ENCODE measurements around the gene ACTR10. TPM values are rescaled to one million over a fixed set of nuclear protein-coding genes. Genes with fewer than 3 reads are reported as not detected.

The ACTR10 gene
- 100 to 1,000 TPM; 103 to 115 (median 104) TPM for polyA plus RNA-seq (ENCODE audit: insufficient read length in 3 of 3)

DNA sequence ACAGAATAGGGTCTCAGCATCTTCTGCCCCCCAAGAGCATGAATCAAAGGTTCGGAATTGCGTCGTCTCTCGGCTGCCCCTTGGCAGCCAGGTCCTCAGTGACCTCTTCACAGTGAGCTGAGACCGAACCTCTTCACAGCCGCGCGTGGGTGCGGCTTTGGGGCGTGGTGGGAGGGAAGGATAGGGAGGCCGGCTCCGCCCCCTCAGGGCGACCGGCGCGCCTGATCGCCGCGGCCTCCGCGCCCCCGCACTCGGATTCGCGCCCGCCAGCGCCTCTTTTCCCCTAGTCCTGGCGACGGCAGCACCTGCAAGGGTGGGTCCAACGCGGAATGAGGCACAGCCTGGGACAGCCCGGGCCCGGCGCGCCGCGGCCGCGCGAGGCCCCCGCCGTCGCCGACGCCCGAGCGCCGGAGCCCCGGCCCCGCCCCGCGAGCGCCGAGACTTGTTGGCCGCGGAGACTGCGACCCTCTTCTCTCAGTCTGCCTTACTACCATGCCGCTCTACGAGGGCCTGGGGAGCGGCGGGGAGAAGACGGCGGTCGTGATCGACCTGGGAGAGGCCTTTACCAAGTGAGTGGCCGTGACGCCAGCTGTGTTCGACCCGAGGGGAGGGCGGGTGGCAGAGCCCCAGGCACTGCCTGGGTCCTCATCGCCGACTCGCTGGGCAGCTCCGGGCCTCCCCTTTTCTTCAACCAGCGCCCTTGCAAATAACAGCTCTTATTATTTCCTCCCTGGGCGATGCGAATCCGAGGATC is at the start of gene ACTR10:
ACTR10 (plus strand) TSS at position 424 of the 754 bp plus-strand sequence; CDS start at position 493, 69 bp downstream.
- peak; percentile 67 to 74 (median 73) for DNase-seq (ENCODE audit: low read depth in 3 of 3, low spot score in 2 of 3)

DNA sequence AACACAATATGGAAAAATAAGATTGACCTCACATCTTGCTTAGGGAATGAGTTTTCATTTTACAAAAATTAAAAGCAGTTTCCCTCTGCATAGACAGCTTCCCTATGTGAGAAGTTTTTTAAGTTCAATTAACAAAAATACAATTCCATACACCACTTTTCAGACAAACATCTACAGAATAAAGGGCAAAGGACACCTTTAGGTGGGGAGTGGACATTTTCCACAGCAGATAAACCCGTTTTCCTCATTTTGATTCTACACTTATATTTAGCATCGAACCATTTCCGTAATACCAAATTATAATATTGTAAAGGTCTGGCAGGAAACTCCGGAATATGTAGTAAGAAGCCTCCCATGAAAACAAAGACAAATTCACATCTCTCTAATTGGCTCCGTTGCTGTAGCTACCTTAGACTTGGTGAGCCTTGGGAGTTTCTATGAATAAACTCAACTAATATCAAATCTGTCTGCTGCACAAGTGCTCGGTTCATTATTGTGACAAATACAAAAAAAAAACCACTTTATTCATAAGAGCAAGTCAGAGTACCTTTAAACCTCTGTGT is 49.6 kb upstream of the ACTR10 start:
- no peak for DNase-seq (ENCODE audit: low read depth in 3 of 3, low spot score in 2 of 3)

DNA sequence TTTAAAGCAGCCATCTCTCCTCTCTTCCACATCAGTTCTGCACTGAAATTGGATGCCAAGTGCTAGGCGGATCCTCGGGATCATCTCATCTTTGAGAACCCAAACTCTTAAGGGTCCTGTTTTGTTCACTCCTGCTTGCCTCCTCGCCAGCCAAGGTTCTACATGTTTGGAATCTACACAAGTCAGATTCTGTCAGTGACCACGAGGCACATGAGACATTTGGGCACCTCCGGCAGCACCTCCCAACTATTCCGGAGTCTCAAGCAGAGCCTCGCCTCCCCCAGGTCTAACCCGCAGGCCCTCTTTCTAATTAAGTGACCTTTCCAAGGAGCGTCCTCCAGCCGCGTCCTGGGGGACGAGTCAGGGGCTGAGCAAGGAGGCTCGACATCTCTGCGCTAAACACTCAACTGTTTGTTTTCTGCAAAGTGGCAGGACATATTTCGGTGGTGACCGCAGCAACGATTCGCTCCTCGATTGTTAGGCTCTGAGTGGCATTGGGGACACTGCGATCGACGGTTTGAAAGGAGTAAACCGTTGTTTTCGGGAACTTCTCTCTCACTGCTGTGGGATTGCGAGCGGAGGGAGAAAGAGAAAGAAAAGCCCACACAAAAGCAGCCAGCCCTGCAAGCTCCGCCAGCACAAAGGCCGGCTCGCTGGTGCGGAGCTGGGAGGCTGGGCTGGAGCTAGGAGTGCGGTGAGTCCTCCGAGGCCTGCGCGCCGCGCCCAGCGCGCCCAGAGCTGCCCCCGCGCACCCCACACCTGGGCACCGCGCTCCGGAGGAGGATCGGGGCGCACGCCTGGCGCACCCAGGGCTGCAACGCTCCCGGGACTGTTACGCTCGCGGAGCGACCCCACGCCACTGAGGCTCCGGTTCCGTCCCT is 48.6 kb upstream of the ACTR10 start:
- DNase-seq (ENCODE audit: low read depth in 3 of 3, low spot score in 2 of 3): peak in 2 of 3 donors; percentile 51 to 56

DNA sequence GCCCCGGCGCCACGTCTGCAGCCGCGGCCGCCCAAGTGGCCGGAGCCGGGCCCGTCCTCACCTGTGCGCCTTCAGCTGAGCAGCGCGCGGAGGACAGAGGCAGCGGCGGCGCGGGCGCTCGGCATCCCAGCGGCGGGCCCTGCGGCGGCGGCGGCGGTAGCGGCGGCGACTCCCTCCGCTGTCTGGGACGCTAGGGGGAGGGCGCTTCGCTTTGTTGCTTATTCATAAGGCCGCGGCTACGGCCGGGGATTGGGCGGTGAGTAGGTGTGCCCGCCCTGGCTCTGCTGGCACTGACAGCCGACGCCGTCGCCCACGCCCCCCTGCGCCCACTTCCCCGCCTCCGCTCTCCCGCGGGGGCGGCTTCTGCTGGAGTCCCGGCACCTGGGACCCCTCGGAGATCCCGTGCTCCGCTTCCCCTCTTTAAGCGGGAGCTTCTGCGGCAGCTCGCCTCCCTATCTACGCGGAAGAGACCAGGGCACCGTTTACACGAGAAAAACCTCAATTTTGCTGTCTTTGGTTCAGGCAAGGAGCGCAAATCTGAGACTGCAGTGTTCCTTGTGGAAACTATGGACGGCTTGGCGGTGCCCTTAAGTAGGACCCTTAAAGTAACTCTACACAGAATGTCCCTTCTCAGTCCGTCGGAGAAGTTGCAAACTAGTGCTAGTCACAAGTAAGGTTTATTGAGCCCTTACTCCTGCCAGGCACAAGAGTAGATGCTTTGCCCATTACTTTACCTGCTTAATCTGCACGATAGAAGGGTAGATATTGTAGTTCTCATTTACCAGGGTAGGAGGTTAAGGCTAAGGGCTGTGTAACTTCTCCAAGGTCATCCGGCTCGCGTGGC is 47.7 kb upstream of the ACTR10 start, which contains the start of gene ARMH4:
ARMH4 (minus strand) TSS at position 200 of the 844 bp plus-strand sequence. CDS start 12,855 bp downstream, outside the sequence.
- peak in 2 of 3 donors; percentile 57 to 80 for DNase-seq (ENCODE audit: low read depth in 3 of 3, low spot score in 2 of 3)

DNA sequence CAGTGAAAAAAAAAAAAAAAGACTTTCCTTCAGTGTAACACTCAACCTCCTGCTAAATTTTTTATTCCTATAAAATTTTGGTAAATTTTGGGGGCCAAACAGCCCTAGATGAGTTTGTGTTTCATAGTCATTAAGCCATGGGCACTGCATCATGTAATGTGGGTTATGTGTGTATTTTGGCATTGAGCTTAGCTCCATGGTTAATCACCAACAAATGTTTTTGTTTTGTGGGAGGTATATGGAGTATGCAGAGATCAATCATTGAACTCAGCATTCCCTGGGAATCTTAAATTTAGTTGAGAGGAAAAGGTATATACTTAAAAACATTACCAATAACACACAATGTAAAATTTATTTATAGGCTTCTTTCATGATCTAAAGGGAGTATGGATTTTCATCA is 39.4 kb upstream of the ACTR10 start:
- DNase-seq (ENCODE audit: low read depth in 3 of 3, low spot score in 2 of 3): no peak

DNA sequence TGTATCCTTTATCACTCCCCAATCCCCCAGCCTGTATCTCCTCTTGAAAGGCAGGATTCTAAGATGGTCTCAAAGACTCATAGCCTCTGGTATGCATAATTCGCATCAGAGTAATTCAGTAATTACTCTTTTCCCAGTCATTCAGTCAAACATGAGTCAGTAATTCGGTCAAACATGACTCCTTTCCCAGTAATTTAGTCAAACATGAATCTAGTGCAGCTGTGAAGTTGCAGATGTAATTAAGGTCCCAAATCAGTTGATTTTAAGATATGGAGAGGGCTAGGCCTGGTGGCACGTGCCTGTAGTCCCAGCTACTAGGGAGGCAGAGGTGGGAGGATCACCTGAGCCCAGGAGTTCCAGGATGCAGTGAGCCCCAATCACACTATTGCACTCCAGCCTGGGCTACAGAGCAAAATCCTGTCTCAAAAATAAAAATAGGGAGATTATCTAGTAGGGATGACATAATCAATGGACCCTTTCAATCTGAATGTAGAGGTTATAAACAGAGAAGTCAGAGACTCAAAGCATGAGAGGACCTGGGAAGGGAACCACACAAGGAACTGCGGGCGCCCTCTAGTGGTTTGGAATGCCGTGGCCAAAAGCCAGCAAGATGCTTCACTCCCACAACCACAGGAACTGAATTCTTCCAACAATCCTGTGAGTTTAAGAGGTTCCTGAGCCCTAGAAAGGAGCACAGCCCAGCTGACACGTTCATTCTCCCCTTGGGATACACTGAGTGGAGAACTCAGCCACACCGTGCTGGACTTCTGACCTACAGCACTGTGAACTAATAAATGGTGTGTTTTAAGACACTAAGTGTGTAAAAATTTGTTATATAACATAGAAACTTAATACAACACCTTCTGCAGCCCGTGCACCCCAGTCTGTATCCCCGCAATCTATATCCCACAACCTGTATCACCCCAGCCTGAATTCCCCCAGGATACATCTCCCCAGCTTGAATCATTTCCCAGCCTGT is 33.7 kb upstream of the ACTR10 start:
- DNase-seq (ENCODE audit: low read depth in 3 of 3, low spot score in 2 of 3): peak in 2 of 3 donors; percentile 41 to 74

DNA sequence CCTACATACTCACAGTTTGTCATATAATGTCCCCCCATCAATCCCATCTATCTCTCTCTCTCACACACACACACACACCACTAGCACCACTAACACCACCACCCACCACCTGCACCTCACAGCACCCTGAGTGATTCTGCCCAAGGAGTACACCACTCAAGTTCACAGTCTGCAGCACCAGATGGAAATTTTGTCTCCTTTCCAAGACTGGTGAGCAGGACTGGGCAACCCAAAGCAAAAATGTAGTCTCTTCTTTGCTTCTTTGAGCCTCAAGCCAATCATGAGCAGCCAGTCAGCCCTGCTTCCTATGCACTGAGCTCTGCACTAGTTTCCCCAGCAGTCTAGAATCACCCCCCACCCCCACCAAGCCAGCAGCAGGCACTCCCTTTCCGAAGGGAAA is 32.9 kb upstream of the ACTR10 start:
- no peak for DNase-seq (ENCODE audit: low read depth in 3 of 3, low spot score in 2 of 3)

DNA sequence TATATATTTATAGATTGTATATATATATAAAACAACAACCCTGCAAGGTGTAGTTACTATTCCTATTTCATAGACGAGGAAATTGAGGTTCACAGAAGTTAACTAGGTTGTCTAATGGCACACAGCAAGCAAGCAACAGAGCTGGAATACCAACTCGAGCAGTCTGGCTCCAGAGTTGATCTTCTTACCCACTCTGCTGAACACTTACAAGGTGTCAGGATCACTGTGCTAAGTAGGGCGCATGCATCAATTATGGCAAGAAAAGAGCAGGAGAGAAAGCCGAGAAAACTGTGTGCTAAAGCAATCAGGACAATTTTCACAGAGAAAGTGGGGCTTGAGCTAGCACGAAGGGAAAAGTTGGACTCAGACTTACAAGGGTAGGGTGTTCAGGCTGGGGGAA is 32.1 kb upstream of the ACTR10 start:
- no peak for DNase-seq (ENCODE audit: low read depth in 3 of 3, low spot score in 2 of 3)

DNA sequence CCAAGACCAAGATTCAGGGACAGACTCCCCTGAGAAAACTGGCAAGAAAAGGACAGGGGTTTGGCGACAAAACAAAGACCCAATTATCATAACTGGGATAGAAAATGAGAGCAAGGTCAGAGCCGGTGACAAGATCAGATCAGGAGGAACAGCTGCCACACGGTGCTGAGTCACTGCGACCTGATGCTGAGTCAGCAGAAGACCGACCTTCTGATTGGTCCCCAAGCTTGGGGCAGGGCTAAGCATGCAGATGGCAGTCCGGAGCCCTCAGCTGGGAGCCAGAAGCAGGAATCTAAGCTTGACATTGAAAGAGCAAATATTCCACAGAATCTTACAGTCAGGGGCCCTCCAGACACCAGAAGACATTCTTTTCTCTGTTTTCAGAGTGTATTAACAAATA is 28.9 kb upstream of the ACTR10 start:
- DNase-seq (ENCODE audit: low read depth in 3 of 3, low spot score in 2 of 3): no peak

DNA sequence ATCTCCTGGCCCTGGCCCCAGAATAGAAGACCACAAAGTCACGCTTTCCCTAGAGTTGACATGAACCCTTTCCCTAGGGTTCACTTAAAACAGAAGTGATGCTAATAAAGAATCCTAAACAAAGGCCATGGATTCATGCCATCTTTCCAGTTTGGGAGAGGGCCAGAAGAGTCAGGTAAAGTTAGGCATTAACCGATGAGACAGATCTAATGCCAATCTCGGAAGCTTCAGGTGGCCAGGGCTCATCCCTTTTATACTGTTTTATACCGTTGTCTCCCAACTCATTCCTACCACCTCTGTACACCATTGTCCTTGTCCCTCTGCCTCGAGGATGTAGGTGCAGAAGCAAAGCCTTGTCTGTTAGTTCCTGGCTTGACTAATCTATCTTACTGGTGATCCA is 22.8 kb upstream of the ACTR10 start:
- no peak for DNase-seq (ENCODE audit: low read depth in 3 of 3, low spot score in 2 of 3)

DNA sequence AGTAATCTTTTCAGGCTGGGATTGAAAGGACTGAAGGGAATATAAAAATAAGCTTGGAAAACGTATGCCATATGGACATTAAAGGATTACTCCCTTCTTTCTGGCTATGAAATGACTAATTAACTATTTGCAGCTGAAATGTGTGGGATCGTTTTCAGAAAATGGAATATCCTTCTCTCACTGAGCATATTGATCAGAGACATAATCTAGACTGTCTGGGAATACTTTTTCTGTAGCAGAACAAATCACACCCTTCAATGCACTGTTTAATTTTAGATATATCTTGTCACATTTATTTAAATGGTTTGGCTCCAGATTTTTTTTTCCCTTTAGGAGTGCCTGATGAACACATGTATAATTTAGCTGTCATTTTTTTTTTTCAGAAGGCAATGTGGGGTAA is 10.8 kb upstream of the ACTR10 start:
- no peak for DNase-seq (ENCODE audit: low read depth in 3 of 3, low spot score in 2 of 3)

DNA sequence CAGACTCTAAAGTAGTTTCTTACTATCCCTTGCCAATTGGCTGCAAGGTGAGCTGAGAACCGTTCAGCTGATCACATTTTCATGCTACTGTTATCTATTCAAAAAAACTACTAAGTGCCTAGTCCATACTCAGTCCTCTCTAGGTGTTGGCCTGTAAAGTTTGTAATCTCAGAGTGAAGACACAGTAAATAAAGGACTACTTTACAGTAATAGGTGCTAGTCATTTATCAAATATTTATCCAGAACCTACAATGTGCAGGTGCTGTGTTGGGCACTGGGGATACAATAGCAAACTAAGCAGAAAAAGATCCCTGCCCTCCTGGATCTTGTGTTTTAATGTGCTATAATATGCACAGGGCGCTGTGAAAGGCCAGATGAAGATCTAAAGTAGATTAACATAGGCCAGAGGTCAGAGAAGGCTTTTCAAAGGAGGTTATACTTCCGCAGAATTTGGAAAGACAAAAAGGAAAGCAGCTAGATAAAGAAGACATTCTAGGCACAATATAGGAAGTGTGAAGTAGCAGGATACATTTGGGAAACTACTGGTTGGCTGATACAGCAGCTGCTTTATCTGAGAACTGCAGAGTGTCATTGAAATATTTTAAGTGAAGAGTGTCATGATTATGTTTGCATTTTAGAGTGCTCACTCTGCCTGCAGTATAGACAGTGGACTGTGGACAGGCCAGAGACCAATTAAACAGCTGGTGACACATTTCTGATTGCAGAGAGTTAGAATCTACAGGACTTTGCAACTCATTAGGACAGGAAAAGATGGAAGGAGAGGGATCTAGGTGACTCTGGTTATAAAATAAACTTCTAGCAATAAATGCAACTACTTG is 8.0 kb upstream of the ACTR10 start:
- no peak for DNase-seq (ENCODE audit: low read depth in 3 of 3, low spot score in 2 of 3)

DNA sequence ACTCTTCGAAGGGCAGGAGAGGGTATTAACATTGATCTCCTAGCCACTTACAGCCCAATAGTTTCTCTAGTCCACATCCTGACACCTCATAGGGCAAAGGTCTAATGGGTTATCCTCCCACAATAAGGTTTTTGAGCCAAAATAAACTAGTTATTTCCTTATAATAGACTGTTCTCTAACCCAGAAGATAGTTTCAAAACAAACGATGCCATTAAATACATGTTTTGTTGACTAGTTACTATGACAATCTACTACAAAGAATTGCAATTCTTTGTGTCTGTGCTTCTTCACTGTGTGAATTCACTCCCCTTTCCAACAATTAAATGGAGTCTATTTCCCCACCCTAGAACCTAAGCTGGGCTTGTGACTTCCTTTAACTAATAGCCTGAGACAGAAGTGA is 6.4 kb upstream of the ACTR10 start:
- DNase-seq (ENCODE audit: low read depth in 3 of 3, low spot score in 2 of 3): no peak

DNA sequence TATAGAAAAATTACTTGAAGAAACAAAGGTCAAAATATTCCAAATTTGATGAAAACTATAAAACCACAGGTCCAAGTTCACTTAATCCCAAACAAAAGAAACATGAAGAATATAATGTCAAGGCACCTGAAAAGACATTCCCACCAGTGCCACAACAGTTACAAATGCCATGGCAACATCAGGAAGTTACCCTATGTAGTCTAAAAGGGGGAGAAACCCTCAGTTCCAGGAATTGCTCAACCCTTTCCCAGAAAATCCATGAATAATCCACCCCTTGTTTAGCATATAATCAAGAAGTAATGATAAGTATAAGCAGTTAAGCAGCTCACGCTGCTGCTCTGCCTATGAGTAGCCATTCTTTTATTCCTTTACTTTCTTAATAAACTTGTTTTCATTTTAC is 3.8 kb upstream of the ACTR10 start:
- no peak for DNase-seq (ENCODE audit: low read depth in 3 of 3, low spot score in 2 of 3)

DNA sequence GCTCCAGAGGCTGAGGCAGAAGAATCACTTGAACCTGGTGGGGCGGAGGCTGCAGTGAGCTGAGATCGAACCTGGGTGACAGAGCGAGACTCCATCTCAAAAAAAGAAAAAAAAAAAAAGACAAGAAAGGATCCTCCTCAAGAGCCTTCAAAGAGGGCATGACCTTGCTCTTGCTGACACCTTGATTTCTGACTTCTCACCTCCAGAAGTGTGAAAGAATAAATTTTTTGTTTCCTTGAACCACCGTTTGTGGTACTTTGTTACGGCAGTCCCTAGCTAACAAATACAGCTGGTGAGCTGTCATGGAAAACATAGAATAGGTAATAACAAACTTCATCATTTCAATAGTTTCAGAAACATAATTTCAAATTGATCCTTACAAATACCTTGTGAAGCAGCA is 1.9 kb upstream of the ACTR10 start:
- DNase-seq (ENCODE audit: low read depth in 3 of 3, low spot score in 2 of 3): no peak

DNA sequence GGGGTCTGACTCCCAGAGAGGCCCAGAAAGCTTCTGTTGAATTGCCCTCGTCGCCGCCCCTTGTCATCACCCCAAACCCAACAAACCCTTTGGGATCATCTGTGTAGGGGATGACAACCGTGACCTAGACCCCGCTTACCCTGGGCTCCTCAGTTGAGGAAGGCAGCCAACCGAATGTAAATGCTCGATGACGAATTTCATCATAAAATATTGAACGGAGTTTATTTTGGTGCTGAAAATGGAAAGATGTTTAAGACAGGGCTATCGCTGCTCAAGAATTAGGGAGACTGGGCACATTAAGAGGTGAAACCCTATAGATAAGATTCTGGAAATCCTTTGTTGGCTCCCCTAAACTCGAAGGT is 512 bp downstream of the ACTR10 start:
- DNase-seq (ENCODE audit: low read depth in 3 of 3, low spot score in 2 of 3): peak in 1 of 3 donors; percentile 3

DNA sequence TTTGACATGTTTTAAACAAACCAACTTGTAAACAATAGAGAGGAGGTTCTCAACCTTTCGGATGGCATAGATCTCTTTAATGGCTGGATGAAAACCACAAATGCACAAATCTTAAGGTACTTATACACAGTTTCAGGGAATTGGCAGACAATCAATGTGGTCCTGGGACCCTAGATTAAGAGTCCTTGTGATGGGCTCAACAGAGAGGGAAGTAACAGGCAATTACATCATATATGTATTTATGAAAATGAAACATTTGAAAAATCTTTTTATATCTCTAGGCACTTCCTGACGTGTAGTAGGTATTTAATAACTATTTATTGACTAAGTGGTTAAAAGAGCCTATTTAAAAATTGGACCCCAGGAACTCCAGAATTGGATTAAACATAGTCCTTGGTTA is 897 bp downstream of the ACTR10 start:
- no peak for DNase-seq (ENCODE audit: low read depth in 3 of 3, low spot score in 2 of 3)

DNA sequence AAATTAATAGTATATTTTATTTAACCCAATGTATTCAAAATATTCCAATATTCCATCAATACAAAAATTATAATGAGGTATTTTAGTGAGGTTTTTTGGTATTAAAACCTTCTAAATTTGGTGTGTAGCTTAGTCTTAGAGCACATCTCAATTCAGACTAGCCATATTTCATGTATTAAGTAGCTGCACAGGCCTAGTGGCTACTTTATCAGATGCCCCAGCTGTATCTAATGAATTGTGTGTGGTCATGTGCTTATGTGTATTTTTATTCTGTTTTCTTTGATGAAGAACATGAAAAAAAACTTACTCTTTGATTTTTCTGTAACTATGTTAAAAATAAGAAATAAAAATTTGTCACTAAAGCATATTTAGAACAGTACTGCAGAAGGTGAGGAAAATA is 13.2 kb downstream of the ACTR10 start:
- no peak for DNase-seq (ENCODE audit: low read depth in 3 of 3, low spot score in 2 of 3)

Data from right renal cortex interstitium (tissue), 3 donors.